Activated CD4-positive, alpha-beta memory T cell treated with anti-CD3 and anti-CD28 coated beads, Interleukin-2, amount 10 ng/mL, durations not matched to agents 7 days and 5 days (primary cell): Measurements from ENCODE around the gene CADPS. TPM values are rescaled to one million over a fixed set of nuclear protein-coding genes. Genes with fewer than 3 reads are reported as not detected.

ENCODE experiments used
- CTCF ChIA-PET: fragments of 350-600 bp; sonication (Branson Sonifier 250); formaldehyde crosslinking; loops from one replicate; lab custom pipeline; 2021; ENCODE audit warnings: antibody characterized with exemption, inconsistent platforms; lab: Charles Lee
- POLR2A ChIA-PET: fragments of 350-600 bp; sonication (Branson Sonifier 250); formaldehyde crosslinking; loops from one replicate; lab custom pipeline; 2021; ENCODE audit warnings: antibody characterized with exemption; lab: Charles Lee
- DNase-seq: peaks from one replicate; pipeline ENCODE4 v3.0.0-alpha.2; 2020
- H3K27ac Mint-ChIP-seq: one replicate; pipeline ENCODE4 v1.8.0; 2021; ENCODE audit warnings: mild to moderate bottlenecking, mixed read lengths
- H3K27me3 Mint-ChIP-seq: one replicate; pipeline ENCODE4 v1.8.0; 2021; ENCODE audit warnings: mixed read lengths
- H3K36me3 Mint-ChIP-seq: one replicate; pipeline ENCODE4 v1.8.0; 2021; ENCODE audit warnings: low read depth, mixed read lengths
- H3K4me1 Mint-ChIP-seq: one replicate; pipeline ENCODE4 v1.8.0; 2021; ENCODE audit warnings: mixed read lengths
- H3K4me3 Mint-ChIP-seq: one replicate; pipeline ENCODE4 v1.8.0; 2021; ENCODE audit warnings: mild to moderate bottlenecking, mixed read lengths
- H3K9me3 Mint-ChIP-seq: one replicate; pipeline ENCODE4 v1.8.0; 2021; ENCODE audit warnings: mixed read lengths
- total RNA-seq, 2 experiments: library from RNA; stranded (reverse); gene quantifications; one replicate each; pipeline ENCODE4 v1.2.3, GENCODE V29; 2021

CADPS gene
- not detected for total RNA-seq

- DNase-seq = no peak
- H3K27ac Mint-ChIP-seq = no peak within 1 kb of the TSS
- H3K27me3 Mint-ChIP-seq = peaks cover 32% of the 10 kb centered on the region
Measured at GRCh38 chr3:62874711-62875557, at the start of gene CADPS. Gene CADPS (minus strand): TSS chr3:62875416. CDS start chr3:62875029, 387 bp downstream.

DNA sequence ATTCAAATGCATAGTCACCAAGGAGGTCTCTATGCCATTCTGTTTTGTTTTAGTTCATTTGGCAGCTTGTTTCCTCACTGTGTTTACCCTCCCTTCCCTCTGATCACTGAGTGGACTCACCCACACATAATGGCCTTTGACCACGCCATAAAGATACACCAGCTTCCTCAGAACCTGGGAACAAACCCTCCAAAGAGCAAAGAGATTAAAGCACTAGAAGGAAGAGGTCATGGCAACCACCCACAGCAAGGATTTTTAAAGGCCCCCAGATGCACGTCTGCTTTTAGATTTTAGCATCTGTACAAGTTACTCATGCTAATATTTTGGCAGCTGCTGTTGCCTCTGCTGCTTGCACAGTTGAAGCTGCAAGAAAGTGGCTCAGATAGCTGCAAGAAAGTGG, 47.9 kb upstream of the CADPS start:
- Mint-ChIP-seq H3K27ac (no peak overlapping the region), H3K4me3 (no peak overlapping the region), H3K27me3 (no peaks in the 10 kb centered on the region)

More at GRCh38 chr3:62874711-62875557, at the start of gene CADPS:
- ChIA-PET POLR2A (no interaction called here), CTCF (no interaction called here)
- H3K36me3 Mint-ChIP-seq = no peaks in the 10 kb centered on the region
- no peaks in the 10 kb centered on the region for H3K9me3 Mint-ChIP-seq
- H3K4me3 Mint-ChIP-seq = no peak within 1 kb of the TSS
- no peaks in the 10 kb centered on the region for H3K4me1 Mint-ChIP-seq

GRCh38 chr3:62922326-62922725, 47.1 kb upstream of the CADPS start:
- no peaks in the 10 kb centered on the region for H3K36me3 Mint-ChIP-seq
- no peaks in the 10 kb centered on the region for H3K4me1 Mint-ChIP-seq
- peaks cover 7% of the 10 kb centered on the region for H3K9me3 Mint-ChIP-seq

More for the DNA sequence above, 47.9 kb upstream of the CADPS start:
- no peaks in the 10 kb centered on the region for H3K36me3 Mint-ChIP-seq
- DNase-seq = no peak
- H3K4me1 Mint-ChIP-seq = no peaks in the 10 kb centered on the region
- POLR2A ChIA-PET = no interaction called here
- CTCF ChIA-PET = no interaction called here
- H3K9me3 Mint-ChIP-seq = peaks cover 4% of the 10 kb centered on the region

GRCh38 chr3:62920466-62920784, 45.2 kb upstream of the CADPS start:
- Mint-ChIP-seq H3K4me1 (no peaks in the 10 kb centered on the region), H3K4me3 (no peak overlapping the region), H3K27me3 (no peaks in the 10 kb centered on the region), H3K9me3 (peaks cover 8% of the 10 kb centered on the region), H3K36me3 (no peaks in the 10 kb centered on the region), H3K27ac (no peak overlapping the region)
- ChIA-PET CTCF (no interaction called here), POLR2A (no interaction called here)
- no peak for DNase-seq

More at GRCh38 chr3:62922326-62922725, 47.1 kb upstream of the CADPS start:
- DNase-seq = no peak
- H3K4me3 Mint-ChIP-seq = no peak overlapping the region
- H3K27ac Mint-ChIP-seq = no peak overlapping the region
- ChIA-PET POLR2A (no interaction called here), CTCF (no interaction called here)
- H3K27me3 Mint-ChIP-seq = no peaks in the 10 kb centered on the region

GRCh38 chr3:62919784-62920465, 44.7 kb upstream of the CADPS start:
- ChIA-PET CTCF (no interaction called here), POLR2A (no interaction called here)
- H3K36me3 Mint-ChIP-seq = no peaks in the 10 kb centered on the region
- H3K4me1 Mint-ChIP-seq = no peaks in the 10 kb centered on the region
- peaks cover 8% of the 10 kb centered on the region for H3K9me3 Mint-ChIP-seq
- H3K4me3 Mint-ChIP-seq = no peak overlapping the region
- H3K27ac Mint-ChIP-seq = no peak overlapping the region
- no peaks in the 10 kb centered on the region for H3K27me3 Mint-ChIP-seq
- no peak for DNase-seq

DNA sequence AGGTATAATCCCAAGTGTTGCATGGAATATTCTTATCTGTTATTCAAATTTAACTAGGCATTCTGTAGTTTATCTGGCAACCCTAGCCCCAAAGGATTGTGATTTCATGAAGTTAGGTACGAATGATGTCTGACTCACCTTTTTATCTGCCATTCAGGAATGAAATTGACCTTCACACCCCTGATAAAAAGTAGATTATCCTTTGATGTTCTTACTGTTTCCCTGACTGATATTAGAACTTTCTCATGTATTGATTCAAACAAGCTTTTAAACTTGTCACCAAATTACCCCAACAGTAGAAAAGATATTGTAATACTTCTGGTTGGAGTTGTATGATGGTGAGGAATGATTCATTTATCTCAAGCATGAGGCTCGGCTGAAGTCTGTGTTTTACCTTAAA, 43.6 kb upstream of the CADPS start:
- H3K27ac Mint-ChIP-seq = no peak overlapping the region
- H3K9me3 Mint-ChIP-seq = peaks cover 6% of the 10 kb centered on the region
- POLR2A ChIA-PET = no interaction called here
- H3K36me3 Mint-ChIP-seq = no peaks in the 10 kb centered on the region
- CTCF ChIA-PET = no interaction called here
- no peak overlapping the region for H3K4me3 Mint-ChIP-seq
- no peaks in the 10 kb centered on the region for H3K27me3 Mint-ChIP-seq
- H3K4me1 Mint-ChIP-seq = no peaks in the 10 kb centered on the region
- DNase-seq = no peak

- no peak overlapping the region for H3K27ac Mint-ChIP-seq
- H3K4me1 Mint-ChIP-seq = no peaks in the 10 kb centered on the region
- POLR2A ChIA-PET = no interaction called here
- no peaks in the 10 kb centered on the region for H3K27me3 Mint-ChIP-seq
- no peak overlapping the region for H3K4me3 Mint-ChIP-seq
- no peak for DNase-seq
- H3K9me3 Mint-ChIP-seq = peaks cover 6% of the 10 kb centered on the region
- CTCF ChIA-PET = no interaction called here
- H3K36me3 Mint-ChIP-seq = no peaks in the 10 kb centered on the region
Measured at GRCh38 chr3:62918131-62918530, 42.9 kb upstream of the CADPS start.

DNA sequence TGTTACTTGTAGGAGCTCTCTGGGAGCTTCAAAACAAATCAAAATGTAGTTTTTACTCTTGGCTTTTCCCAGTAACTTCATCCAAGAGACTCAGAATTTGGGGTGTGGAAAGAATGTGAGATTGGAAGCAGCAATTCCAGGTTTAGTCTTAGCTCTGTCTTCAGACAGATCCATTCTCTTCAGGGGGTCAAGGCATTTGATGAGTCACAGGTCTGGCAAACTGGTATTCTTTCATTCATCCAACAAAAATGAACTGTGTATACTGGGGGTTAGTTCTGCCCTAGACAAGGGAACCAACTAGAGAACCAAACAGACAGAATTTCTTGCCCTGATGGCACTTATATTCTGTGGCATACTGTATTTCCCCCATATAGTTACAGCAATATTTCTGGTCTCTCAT, 36.3 kb upstream of the CADPS start:
- no peaks in the 10 kb centered on the region for H3K36me3 Mint-ChIP-seq
- DNase-seq = no peak
- peaks cover 3% of the 10 kb centered on the region for H3K9me3 Mint-ChIP-seq
- POLR2A ChIA-PET = no interaction called here
- CTCF ChIA-PET = no interaction called here
- H3K27me3 Mint-ChIP-seq = no peaks in the 10 kb centered on the region
- no peaks in the 10 kb centered on the region for H3K4me1 Mint-ChIP-seq
- no peak overlapping the region for H3K27ac Mint-ChIP-seq
- H3K4me3 Mint-ChIP-seq = no peak overlapping the region

DNA sequence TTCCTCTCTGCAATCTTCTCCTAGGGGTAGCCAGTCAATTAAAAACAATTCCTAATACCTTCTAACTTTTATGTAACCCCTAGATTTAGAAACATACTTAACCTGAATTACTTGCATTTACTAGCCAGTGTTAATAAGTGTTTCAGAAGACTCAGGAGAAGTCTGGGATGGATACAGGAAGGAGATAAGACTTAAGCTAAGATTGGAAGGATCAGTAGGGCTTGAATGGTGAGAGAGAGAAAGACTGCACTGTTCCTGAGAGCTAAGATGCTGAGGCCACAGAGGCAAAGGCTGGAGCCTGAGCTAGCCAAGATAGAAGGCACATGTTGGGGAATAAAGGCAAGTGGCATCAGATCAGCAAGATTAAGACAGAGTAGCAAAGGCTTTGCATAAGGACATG, 30.1 kb upstream of the CADPS start:
- no peaks in the 10 kb centered on the region for H3K36me3 Mint-ChIP-seq
- no peaks in the 10 kb centered on the region for H3K4me1 Mint-ChIP-seq
- H3K27ac Mint-ChIP-seq = no peak overlapping the region
- H3K9me3 Mint-ChIP-seq = peaks cover 11% of the 10 kb centered on the region
- H3K27me3 Mint-ChIP-seq = no peaks in the 10 kb centered on the region
- POLR2A ChIA-PET = no interaction called here
- no peak for DNase-seq
- H3K4me3 Mint-ChIP-seq = no peak overlapping the region
- CTCF ChIA-PET = no interaction called here

DNA sequence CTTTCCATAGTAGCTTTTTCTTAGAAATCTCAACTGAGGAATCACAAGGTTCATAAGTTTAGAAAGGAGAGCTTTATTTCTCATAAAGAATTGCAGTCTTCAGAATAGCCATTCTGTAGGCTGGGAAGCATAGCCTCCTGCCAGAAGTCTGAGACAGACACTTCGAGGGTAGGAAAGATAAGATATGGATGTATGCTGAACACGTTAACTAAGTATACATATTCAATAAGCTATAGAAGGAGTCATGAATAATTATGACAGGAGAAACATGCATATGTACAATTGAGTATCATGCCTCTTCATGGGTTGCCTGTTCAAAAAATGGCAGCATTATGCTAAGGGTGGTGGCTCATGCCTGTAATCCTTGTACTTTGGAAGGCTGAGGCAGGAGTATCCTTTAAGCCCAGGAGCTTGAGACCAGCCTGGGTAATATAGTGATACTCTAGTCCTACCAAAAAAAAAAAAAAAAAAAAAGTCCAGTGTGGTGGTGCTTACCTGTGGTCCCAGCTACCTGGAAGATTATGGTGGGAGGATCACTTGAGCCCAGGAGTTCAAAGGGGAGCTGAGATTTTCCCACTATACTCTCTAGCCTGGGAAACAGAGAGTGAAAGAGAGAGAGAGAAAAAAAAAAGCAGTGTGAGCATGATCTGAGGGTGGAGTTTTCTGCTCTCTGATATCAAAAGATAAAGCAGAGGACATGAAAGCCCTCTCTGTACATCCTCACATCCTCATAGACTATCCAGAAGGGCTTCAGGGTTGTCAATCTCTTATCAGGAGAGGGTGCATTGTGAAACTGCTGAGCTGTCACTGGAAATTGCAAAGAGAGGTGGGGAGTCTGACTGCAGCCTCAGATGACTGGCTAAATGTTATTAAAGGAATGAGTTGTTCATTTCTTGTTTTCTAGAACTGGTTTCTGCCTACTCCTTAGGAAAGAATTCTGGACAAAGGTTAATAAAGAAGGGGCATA, 23.6 kb upstream of the CADPS start:
- ChIA-PET CTCF (no interaction called here), POLR2A (no interaction called here)
- H3K36me3 Mint-ChIP-seq = no peaks in the 10 kb centered on the region
- H3K4me3 Mint-ChIP-seq = no peak overlapping the region
- H3K27ac Mint-ChIP-seq = no peak overlapping the region
- no peaks in the 10 kb centered on the region for H3K9me3 Mint-ChIP-seq
- H3K4me1 Mint-ChIP-seq = no peaks in the 10 kb centered on the region
- no peak for DNase-seq
- no peaks in the 10 kb centered on the region for H3K27me3 Mint-ChIP-seq

DNA sequence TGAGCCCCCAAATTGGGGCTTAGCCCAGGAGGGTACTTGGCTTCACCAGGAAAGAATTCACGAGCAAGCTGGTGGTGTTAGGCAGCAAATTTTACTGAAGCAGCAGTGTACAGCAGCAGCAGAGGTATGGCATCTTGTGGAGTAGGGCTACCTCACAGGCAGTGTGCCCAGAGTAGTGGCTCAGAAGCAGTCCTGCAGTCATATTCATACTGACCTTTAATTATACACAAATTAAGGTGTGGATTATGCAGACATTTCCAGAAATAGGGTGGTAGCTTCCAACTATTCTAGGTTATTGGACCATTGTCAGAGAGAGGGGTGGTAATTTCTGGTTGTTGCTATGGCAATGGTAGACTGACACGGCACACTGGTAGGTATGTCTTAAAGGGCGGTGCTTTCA, 20.7 kb upstream of the CADPS start:
- ChIA-PET CTCF (no interaction called here), POLR2A (no interaction called here)
- Mint-ChIP-seq H3K9me3 (no peaks in the 10 kb centered on the region), H3K4me3 (no peak overlapping the region), H3K27me3 (no peaks in the 10 kb centered on the region), H3K27ac (no peak overlapping the region), H3K4me1 (no peaks in the 10 kb centered on the region), H3K36me3 (no peaks in the 10 kb centered on the region)
- DNase-seq = no peak

DNA sequence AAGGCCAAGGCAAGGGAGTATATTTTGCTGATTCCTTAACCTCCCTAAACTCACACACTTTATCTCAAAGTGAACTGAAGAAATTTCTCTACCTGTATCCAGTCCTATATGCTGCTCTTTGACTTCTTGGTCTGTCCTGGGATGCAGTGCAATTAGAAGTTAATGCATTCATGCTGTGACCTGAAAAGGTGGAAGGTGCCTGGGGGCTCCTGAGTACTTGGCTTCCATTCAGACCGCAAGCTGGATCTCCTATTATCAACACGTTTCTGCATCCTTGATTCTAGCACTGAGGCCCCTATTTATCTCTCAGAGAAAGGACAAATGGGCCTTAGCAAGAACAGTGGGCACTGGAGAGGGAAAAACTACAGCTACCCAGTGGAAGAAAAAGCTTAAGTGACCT, 17.7 kb upstream of the CADPS start:
- no peaks in the 10 kb centered on the region for H3K27me3 Mint-ChIP-seq
- H3K27ac Mint-ChIP-seq = no peak overlapping the region
- ChIA-PET POLR2A (no interaction called here), CTCF (no interaction called here)
- H3K4me1 Mint-ChIP-seq = no peaks in the 10 kb centered on the region
- H3K4me3 Mint-ChIP-seq = no peak overlapping the region
- H3K36me3 Mint-ChIP-seq = no peaks in the 10 kb centered on the region
- DNase-seq = no peak
- peaks cover 2% of the 10 kb centered on the region for H3K9me3 Mint-ChIP-seq

DNA sequence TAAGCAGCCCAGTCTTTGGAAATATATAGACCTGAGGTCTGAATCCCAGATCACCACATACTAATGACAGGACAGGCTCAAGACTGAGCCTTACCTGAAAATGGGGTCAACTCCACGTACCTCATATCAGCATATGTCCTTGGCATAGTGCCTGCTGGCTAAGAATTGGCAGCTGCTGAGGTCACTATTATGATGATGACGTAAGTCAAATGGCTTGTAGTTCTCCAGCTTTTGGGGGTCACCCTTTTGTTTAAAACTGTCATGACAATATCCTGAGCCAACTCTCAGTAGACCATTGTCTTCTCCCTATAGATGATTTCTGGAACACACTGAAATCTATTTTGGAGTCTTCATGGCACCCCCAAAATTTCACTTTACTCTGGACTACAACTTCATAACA, 16.8 kb upstream of the CADPS start:
- H3K27me3 Mint-ChIP-seq = no peaks in the 10 kb centered on the region
- H3K4me3 Mint-ChIP-seq = no peak overlapping the region
- POLR2A ChIA-PET = no interaction called here
- H3K27ac Mint-ChIP-seq = no peak overlapping the region
- no peaks in the 10 kb centered on the region for H3K4me1 Mint-ChIP-seq
- no peak for DNase-seq
- H3K36me3 Mint-ChIP-seq = no peaks in the 10 kb centered on the region
- CTCF ChIA-PET = no interaction called here
- peaks cover 2% of the 10 kb centered on the region for H3K9me3 Mint-ChIP-seq
